Panc1 (cell line): Measurements from ENCODE around the gene DHX57. TPM values are rescaled to one million over a fixed set of nuclear protein-coding genes. Genes with fewer than 3 reads are reported as not detected.

Source experiments
- ATAC-seq: fragments of 200-7000 bp; cut with Tn5 transposase; 2 replicates; pipeline ENCODE4 v1.9.1; 2020; ENCODE audit warnings: mild to moderate bottlenecking, moderate library complexity
- BruUV-seq: library from RNA; stranded (reverse); fragments of 400-500 nt; replicated peaks from 2 replicates; lab custom pipeline; 2021; lab: Mats Ljungman, UMichigan
- CTCF ChIA-PET: fragments of 300-600 bp; sonication (Branson Sonifier 250); formaldehyde crosslinking; loops from one replicate; lab custom pipeline; 2022; ENCODE audit warnings: antibody characterized with exemption; lab: Charles Lee
- POLR2A ChIA-PET: fragments of 300-600 bp; sonication (Branson Sonifier 250); formaldehyde crosslinking; loops from one replicate; lab custom pipeline; 2022; ENCODE audit warnings: antibody characterized with exemption; lab: Charles Lee
- DNase-seq: peaks from one replicate; pipeline ENCODE4 v3.0.0-alpha.2; 2010; ENCODE audit warnings: low read depth, low spot score
- H3K27ac ChIP-seq: 2 replicates; pipeline ENCODE4 v1.5.1; 2011; ENCODE audit warnings: mild to moderate bottlenecking, low read length, inconsistent platforms
- H3K27me3 ChIP-seq: fragments of 200-500 bp; sonication (Bioruptor generic); 2 replicates; pipeline ENCODE4 v1.6.0; 2014; ENCODE audit warnings: low read length, inconsistent platforms; ENCODE audit not compliant: control insufficient read depth, insufficient read depth
- H3K36me3 ChIP-seq: fragments of 200-500 bp; sonication (Bioruptor generic); 2 replicates; pipeline ENCODE4 v1.5.1; 2014; ENCODE audit warnings: inconsistent platforms, mild to moderate bottlenecking, low read length, moderate library complexity; ENCODE audit not compliant: control insufficient read depth, insufficient read depth
- H3K4me1 ChIP-seq: 2 replicates; pipeline ENCODE4 v1.5.1; 2011; ENCODE audit warnings: inconsistent platforms, mild to moderate bottlenecking, low read length, moderate library complexity; ENCODE audit not compliant: control insufficient read depth, insufficient read depth
- H3K4me3 ChIP-seq, 2 experiments: 2 replicates each; pipeline ENCODE4 v1.5.1; 2011 to 2012; ENCODE audit warnings: low read depth in 2 of 2, low read length in 2 of 2, mild to moderate bottlenecking in 2 of 2, inconsistent platforms in 1 of 2, moderate library complexity in 1 of 2
- H3K9me3 ChIP-seq: fragments of 200-500 bp; sonication (Bioruptor generic); 2 replicates; pipeline ENCODE4 v1.5.1; 2014; ENCODE audit warnings: low read depth, mild to moderate bottlenecking, inconsistent platforms, low read length, moderate library complexity; ENCODE audit not compliant: control insufficient read depth, insufficient read depth
- POLR2AphosphoS5 ChIP-seq: IDR thresholded peaks from 2 replicates; pipeline ENCODE4 v1.6.1; 2012; ENCODE audit warnings: mild to moderate bottlenecking, low read depth, low read length, moderate library complexity
- REST ChIP-seq, 2 experiments: IDR thresholded peaks; 2 replicates each; pipeline ENCODE4 v1.6.1; 2011 to 2012; ENCODE audit warnings: low read depth in 2 of 2, control low read depth in 1 of 2, low read length in 1 of 2, mild to moderate bottlenecking in 1 of 2, moderate library complexity in 1 of 2; ENCODE audit not compliant: insufficient read depth in 1 of 2
- SIN3A ChIP-seq: IDR thresholded peaks from 2 replicates; pipeline ENCODE4 v1.6.1; 2012; ENCODE audit warnings: low read depth, mild to moderate bottlenecking, low read length, moderate library complexity, borderline replicate concordance; ENCODE audit not compliant: insufficient read depth
- TCF7L2 ChIP-seq: IDR thresholded peaks from 2 replicates; pipeline ENCODE4 v1.6.1; 2011; ENCODE audit warnings: mild to moderate bottlenecking, low read depth, low read length, inconsistent platforms
- in situ Hi-C: cut with HindIII; loops from 2 replicates; pipeline ENCODE4 v1.10.0; 2016; ENCODE audit warnings: low sequenced_read_pairs, low pct_unique_long_range_greater_than_20kb
- intact Hi-C: fragments of 100-400 bp; cut with micrococcal nuclease; formaldehyde crosslinking; loops from one replicate; pipeline ENCODE4 v1.10.0; 2022; ENCODE audit not compliant: unreplicated experiment
- total RNA-seq: library from RNA; stranded (reverse); gene quantifications from one replicate; pipeline ENCODE4 v1.2.1, GENCODE V29; 2021; ENCODE audit not compliant: unreplicated experiment
- TF ChIP-seq, protein P1 (sequence below): fragments of 450-650 bp; IDR thresholded peaks from 2 replicates; pipeline ENCODE4 v1.5.1; 2017; ENCODE audit warnings: mild to moderate bottlenecking

DHX57 gene
- total RNA-seq, 1 experiment from 2014 or later: 20.6 TPM

DNA sequence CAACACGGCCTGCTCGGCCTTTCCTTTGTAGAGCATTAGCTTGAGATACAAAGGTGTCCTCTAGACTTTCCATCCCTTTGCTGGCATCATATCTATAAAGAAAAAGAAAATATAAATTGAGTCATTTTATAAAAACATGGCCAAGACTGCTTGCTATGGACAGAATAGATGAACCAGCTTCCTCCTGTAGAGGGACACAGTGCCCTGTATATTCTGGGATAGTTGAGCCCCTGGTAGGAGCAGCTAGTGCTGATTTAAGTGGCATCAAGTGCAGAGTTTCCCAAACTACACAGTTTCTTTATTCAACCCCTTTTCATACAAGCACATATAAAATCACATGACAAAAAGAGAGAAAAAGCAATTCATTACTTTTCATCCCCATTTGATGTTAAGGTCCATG lies 49.8 kb downstream of the DHX57 start:
- no peaks in the 10 kb centered on the region for H3K9me3 ChIP-seq
- H3K4me1 ChIP-seq: no peaks in the 10 kb centered on the region
- ATAC-seq: no peak
- intact Hi-C loops: no loop called here
- no peak overlapping the region for H3K27ac ChIP-seq
- H3K27me3 ChIP-seq: no peaks in the 10 kb centered on the region
- peaks cover 6% of the 10 kb centered on the region; the same call in 1 of the 2 replicates for H3K36me3 ChIP-seq
- DNase-seq: no peak
- no TSS peak for BruUV-seq
- CTCF ChIA-PET: interaction anchor here (0.8 kb wide), 1 partner anchor 121 kb away, joined by 3 read pairs; no protein-coding TSS in a partner anchor
- in situ Hi-C loops: no loop called here
- TF ChIP-seq POLR2AphosphoS5: no peak
- TF ChIP-seq SIN3A: no peak
- TF ChIP-seq, protein P1, sequence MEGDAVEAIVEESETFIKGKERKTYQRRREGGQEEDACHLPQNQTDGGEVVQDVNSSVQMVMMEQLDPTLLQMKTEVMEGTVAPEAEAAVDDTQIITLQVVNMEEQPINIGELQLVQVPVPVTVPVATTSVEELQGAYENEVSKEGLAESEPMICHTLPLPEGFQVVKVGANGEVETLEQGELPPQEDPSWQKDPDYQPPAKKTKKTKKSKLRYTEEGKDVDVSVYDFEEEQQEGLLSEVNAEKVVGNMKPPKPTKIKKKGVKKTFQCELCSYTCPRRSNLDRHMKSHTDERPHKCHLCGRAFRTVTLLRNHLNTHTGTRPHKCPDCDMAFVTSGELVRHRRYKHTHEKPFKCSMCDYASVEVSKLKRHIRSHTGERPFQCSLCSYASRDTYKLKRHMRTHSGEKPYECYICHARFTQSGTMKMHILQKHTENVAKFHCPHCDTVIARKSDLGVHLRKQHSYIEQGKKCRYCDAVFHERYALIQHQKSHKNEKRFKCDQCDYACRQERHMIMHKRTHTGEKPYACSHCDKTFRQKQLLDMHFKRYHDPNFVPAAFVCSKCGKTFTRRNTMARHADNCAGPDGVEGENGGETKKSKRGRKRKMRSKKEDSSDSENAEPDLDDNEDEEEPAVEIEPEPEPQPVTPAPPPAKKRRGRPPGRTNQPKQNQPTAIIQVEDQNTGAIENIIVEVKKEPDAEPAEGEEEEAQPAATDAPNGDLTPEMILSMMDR: no peak
- no peak for TF ChIP-seq TCF7L2
- TF ChIP-seq REST (IDR thresholded peaks at IDR 0.05; ENCODE audit: insufficient read depth in 1 of 2, low read depth in 2 of 2, low read length in 1 of 2): no peak
- POLR2A ChIA-PET: interaction anchor here (0.7 to 1.1 kb wide), 2 partner anchors 20 to 75 kb away, joined by 3 to 4 read pairs; partner anchors contain the start of gene SRSF7
- no peak overlapping the region for H3K4me3 ChIP-seq

DNA sequence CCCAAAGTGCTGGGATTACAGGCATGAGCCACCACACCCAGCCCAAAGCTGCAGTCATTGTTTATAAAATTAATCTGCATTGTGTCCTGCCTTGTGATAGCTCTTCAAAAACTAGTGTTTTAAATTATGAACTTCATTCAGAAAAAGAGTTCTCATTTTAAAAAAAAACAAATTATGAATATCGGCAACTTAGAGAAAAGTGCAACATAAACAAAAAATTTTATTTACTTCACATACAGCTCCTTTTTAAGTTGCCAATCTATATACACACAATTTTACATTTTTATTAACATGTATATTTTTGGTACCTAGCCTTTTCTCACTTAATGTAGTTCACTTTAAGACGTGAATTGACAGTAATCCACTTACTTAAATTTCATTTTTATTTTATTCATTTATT lies 50.8 kb downstream of the DHX57 start:
- Histone ChIP-seq H3K27ac (no peak overlapping the region), H3K4me1 (no peaks in the 10 kb centered on the region), H3K36me3 (peaks cover 6% of the 10 kb centered on the region; the same call in 1 of the 2 replicates), H3K27me3 (no peaks in the 10 kb centered on the region), H3K4me3 (no peak overlapping the region), H3K9me3 (no peaks in the 10 kb centered on the region)
- no peak for ATAC-seq
- CTCF ChIA-PET: no interaction called here
- POLR2A ChIA-PET: no interaction called here
- TF ChIP-seq TCF7L2 (no peak), SIN3A (no peak), REST (IDR thresholded peaks at IDR 0.05; ENCODE audit: insufficient read depth in 1 of 2, low read depth in 2 of 2, low read length in 1 of 2) (no peak), POLR2AphosphoS5 (no peak)
- TF ChIP-seq, protein P1: no peak
- DNase-seq: no peak
- in situ Hi-C loops (no loop called here), intact Hi-C loops (no loop called here)
- no TSS peak for BruUV-seq
